Fibroblast of lung (primary cell): ENCODE results near the gene MGAT4A.

Source experiments
- EZH2 ChIP-seq: IDR thresholded peaks from 2 replicates; pipeline ENCODE4 v1.5.1; 2012; ENCODE audit warnings: low read length, control low read depth, mild to moderate bottlenecking; ENCODE audit errors: missing control alignments
- TF ChIP-seq, protein P1 (sequence below), 2 donors: IDR thresholded peaks in 1 of 2; conservative IDR thresholded peaks in 1 of 2; 1 replicate in 1 of 2; 2 replicates in 1 of 2; pipeline ENCODE4 v1.5.1; 2011 to 2012; ENCODE audit warnings: low read length in 2 of 2, control low read depth in 1 of 2, inconsistent platforms in 1 of 2, low read depth in 1 of 2, mild to moderate bottlenecking in 1 of 2

DNA sequence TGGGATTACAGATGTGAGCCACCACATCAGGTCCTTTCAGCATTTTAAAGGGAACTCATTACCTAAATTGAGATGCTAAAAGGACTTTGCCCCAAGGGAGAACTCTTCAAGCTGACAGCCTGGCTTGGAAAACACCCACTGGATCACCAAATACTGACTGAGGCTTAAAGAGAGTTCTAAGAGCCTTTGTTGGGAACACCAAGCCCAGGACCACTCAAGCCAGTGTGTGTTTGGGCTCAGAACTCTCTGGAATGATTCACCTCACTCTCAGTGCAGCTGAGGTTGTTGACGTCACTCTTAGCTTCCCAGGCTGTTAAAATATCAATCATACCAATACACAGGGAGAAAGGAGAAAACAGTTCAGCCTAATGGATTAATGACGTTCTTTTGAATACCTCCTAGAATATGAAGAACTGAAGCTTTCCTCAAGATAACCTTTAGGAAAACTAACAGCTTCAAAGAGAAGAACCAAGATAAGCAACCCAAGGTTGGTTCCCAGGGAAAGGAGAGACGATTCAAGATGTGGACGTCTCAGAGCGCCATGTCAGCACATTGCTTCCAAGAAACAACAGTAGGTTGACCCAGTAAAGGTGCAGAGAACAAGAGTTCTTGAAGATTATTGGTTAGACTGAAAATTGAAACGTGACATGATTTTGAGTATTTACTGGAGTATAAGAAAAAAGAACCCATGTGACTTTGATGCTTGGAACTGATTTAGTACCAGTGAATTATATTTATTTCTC, 48.0 kb upstream of the MGAT4A start:
- TF ChIP-seq, protein P1, sequence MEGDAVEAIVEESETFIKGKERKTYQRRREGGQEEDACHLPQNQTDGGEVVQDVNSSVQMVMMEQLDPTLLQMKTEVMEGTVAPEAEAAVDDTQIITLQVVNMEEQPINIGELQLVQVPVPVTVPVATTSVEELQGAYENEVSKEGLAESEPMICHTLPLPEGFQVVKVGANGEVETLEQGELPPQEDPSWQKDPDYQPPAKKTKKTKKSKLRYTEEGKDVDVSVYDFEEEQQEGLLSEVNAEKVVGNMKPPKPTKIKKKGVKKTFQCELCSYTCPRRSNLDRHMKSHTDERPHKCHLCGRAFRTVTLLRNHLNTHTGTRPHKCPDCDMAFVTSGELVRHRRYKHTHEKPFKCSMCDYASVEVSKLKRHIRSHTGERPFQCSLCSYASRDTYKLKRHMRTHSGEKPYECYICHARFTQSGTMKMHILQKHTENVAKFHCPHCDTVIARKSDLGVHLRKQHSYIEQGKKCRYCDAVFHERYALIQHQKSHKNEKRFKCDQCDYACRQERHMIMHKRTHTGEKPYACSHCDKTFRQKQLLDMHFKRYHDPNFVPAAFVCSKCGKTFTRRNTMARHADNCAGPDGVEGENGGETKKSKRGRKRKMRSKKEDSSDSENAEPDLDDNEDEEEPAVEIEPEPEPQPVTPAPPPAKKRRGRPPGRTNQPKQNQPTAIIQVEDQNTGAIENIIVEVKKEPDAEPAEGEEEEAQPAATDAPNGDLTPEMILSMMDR (conservative IDR thresholded peaks at IDR 0.05 in 1 of 2, IDR thresholded peaks at IDR 0.05 in 1 of 2; ENCODE audit: low read depth in 1 of 2, low read length in 2 of 2) = no peak
- no peak for TF ChIP-seq EZH2
